Measurements from ENCODE around the gene POLR3F. TPM values are rescaled to one million over a fixed set of nuclear protein-coding genes. Genes with fewer than 3 reads are reported as not detected.

POLR3F gene
- polyA plus RNA-seq, 1 donor from 2014 or later: 47.3 TPM

- Histone ChIP-seq H2AFZ (ENCODE audit: low read depth, low read length) (no peak overlapping the region), H3K36me3 (ENCODE audit: insufficient read depth, low read length) (no peaks in the 10 kb centered on the region)
Observed at GRCh38 chr20:18523066-18523465, 55.9 kb downstream of the POLR3F start.

GRCh38 chr20:18524646-18525045, 57.5 kb downstream of the POLR3F start:
- Histone ChIP-seq H3K4me3 (ENCODE audit: low read length) (no peak overlapping the region), H3K9ac (ENCODE audit: low read length) (no peak overlapping the region), H3F3A (ENCODE audit: insufficient read depth, low read length, poor library complexity, severe bottlenecking) (no peaks in the 10 kb centered on the region), H4K20me1 (ENCODE audit: insufficient read depth) (no peaks in the 10 kb centered on the region), H2AFZ (ENCODE audit: low read depth, low read length) (no peak overlapping the region), H3K27me3 (ENCODE audit: insufficient read depth, low read depth, low read length) (no peaks in the 10 kb centered on the region), H3K27ac (ENCODE audit: low read length) (no peak overlapping the region), H3K36me3 (ENCODE audit: insufficient read depth, low read length) (no peaks in the 10 kb centered on the region), H3K79me2 (replicated peaks; ENCODE audit: insufficient read depth, low read length) (no peaks in the 10 kb centered on the region), H3K9me3 (ENCODE audit: low read length) (no peaks in the 10 kb centered on the region), H3K9me2 (ENCODE audit: insufficient read depth, low read length) (no peaks in the 10 kb centered on the region), H3K4me2 (ENCODE audit: low read length) (no peak overlapping the region)
- no peak for TF ChIP-seq MXI1 (conservative IDR thresholded peaks at IDR 0.05; ENCODE audit: poor library complexity, severe bottlenecking)
- no peak for TF ChIP-seq TAF1 (IDR thresholded peaks at IDR 0.05; ENCODE audit: low read depth)
- TF ChIP-seq EZH2 (IDR thresholded peaks at IDR 0.05; ENCODE audit: borderline replicate concordance, insufficient read depth, low read length, poor library complexity, severe bottlenecking): no peak
- no peak for TF ChIP-seq REST (IDR thresholded peaks at IDR 0.05; ENCODE audit: borderline replicate concordance)
- no peak for TF ChIP-seq EP300 (conservative IDR thresholded peaks at IDR 0.05; ENCODE audit: poor library complexity, severe bottlenecking)
- no peak for TF ChIP-seq CTCF (IDR thresholded peaks at IDR 0.05; ENCODE audit: poor library complexity, severe bottlenecking)

More at GRCh38 chr20:18523066-18523465, 55.9 kb downstream of the POLR3F start:
- Histone ChIP-seq H3K9me3 (ENCODE audit: low read length) (no peaks in the 10 kb centered on the region), H3K27me3 (ENCODE audit: insufficient read depth, low read depth, low read length) (no peaks in the 10 kb centered on the region), H3K79me2 (replicated peaks; ENCODE audit: insufficient read depth, low read length) (no peaks in the 10 kb centered on the region), H3F3A (ENCODE audit: insufficient read depth, low read length, poor library complexity, severe bottlenecking) (no peaks in the 10 kb centered on the region), H3K9ac (ENCODE audit: low read length) (no peak overlapping the region), H3K27ac (ENCODE audit: low read length) (no peak overlapping the region), H3K4me3 (ENCODE audit: low read length) (no peak overlapping the region), H4K20me1 (ENCODE audit: insufficient read depth) (no peaks in the 10 kb centered on the region), H3K4me2 (ENCODE audit: low read length) (no peak overlapping the region), H3K9me2 (ENCODE audit: insufficient read depth, low read length) (no peaks in the 10 kb centered on the region)
- no peak for TF ChIP-seq POLR2AphosphoS5 (IDR thresholded peaks at IDR 0.05)
- no peak for TF ChIP-seq REST (IDR thresholded peaks at IDR 0.05; ENCODE audit: borderline replicate concordance)
- TF ChIP-seq MXI1 (conservative IDR thresholded peaks at IDR 0.05; ENCODE audit: poor library complexity, severe bottlenecking): no peak
- TF ChIP-seq CTCF (IDR thresholded peaks at IDR 0.05; ENCODE audit: poor library complexity, severe bottlenecking): no peak
- TF ChIP-seq RAD21 (conservative IDR thresholded peaks at IDR 0.05): no peak
- no peak for TF ChIP-seq SMC3 (conservative IDR thresholded peaks at IDR 0.05; ENCODE audit: poor library complexity)
- TF ChIP-seq EP300 (conservative IDR thresholded peaks at IDR 0.05; ENCODE audit: poor library complexity, severe bottlenecking): no peak
- no peak for TF ChIP-seq EZH2 (IDR thresholded peaks at IDR 0.05; ENCODE audit: borderline replicate concordance, insufficient read depth, low read length, poor library complexity, severe bottlenecking)
- no peak for TF ChIP-seq TAF1 (IDR thresholded peaks at IDR 0.05; ENCODE audit: low read depth)

Measured in neural cell (in vitro differentiated cells).